HK-2 (cell line): ENCODE data around the gene ABCC11.

Experiments used
- DNase-seq: peaks from one replicate; pipeline ENCODE4 v3.0.0-alpha.2; 2018; ENCODE audit not compliant: unreplicated experiment

Gene ABCC11

GRCh38 chr16:48164907-48165715 lies 82.2 kb downstream of the ABCC11 start:
- peak; percentile 88 for DNase-seq

DNA sequence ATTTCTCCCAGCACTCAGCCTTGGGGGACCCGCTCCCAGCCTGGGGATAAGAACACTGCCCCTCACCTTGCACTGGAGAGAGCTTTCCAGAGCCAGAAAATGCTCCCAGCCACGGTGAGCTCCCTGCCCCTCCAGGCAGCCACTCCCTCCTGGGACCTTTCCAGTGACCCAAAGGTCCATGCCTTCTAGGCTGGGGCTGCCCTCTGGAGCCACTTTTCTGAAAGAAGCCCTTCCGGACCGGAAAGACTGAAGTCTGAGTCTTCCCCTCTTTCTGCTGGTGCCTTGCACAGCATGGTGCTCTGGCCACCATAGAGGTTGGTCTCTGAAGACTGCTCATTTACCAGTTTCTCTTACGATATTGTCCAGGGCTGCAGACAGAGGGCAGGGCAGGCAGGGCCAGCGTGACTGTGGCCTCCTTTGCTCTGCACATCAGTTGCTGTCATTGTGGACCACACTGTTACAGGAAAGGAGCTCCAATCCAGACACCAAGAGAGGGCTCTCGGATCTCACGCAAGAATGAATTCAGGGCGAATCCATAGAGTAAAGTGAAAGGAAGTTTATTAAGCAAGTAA lies 84.4 kb downstream of the ABCC11 start:
- DNase-seq = no peak

DNA sequence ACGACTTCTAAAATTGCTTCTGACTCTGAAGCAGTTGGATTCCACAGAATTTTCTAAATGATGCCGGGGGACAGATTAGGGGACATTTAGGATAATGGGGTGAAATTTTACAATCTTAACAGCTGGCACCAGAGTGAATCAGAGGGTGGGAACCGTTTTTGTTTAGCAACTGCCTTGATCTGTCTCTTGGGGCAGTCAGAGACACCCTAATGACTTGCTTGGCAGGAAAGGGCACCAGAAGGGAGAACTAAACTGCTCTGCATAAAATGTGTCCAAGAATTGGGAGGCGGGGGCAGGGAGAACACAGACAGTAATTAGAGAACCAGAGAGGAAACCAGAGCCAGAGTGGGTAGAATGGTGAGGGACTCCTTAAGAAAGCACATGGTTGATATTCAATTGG lies 85.4 kb downstream of the ABCC11 start:
- no peak for DNase-seq

GRCh38 chr16:48160575-48160974 lies 86.8 kb downstream of the ABCC11 start:
- DNase-seq = no peak

GRCh38 chr16:48158296-48158695 lies 89.0 kb downstream of the ABCC11 start:
- peak; percentile 31 for DNase-seq

- no peak for DNase-seq
Measured at GRCh38 chr16:48157794-48158193, 89.5 kb downstream of the ABCC11 start.

GRCh38 chr16:48157302-48157701 lies 90.0 kb downstream of the ABCC11 start:
- DNase-seq = no peak

- DNase-seq = peak; percentile 85
Measured at GRCh38 chr16:48156790-48157209, 90.5 kb downstream of the ABCC11 start.

GRCh38 chr16:48155926-48156789 lies 91.2 kb downstream of the ABCC11 start, which contains the start of gene ABCC12:
ABCC12 (minus strand) TSS chr16:48155993; CDS start chr16:48146424, 9,569 bp downstream.
- no peak for DNase-seq

GRCh38 chr16:48153774-48154173 lies 93.6 kb downstream of the ABCC11 start:
- no peak for DNase-seq

GRCh38 chr16:48152226-48152625 lies 95.1 kb downstream of the ABCC11 start:
- no peak for DNase-seq

DNA sequence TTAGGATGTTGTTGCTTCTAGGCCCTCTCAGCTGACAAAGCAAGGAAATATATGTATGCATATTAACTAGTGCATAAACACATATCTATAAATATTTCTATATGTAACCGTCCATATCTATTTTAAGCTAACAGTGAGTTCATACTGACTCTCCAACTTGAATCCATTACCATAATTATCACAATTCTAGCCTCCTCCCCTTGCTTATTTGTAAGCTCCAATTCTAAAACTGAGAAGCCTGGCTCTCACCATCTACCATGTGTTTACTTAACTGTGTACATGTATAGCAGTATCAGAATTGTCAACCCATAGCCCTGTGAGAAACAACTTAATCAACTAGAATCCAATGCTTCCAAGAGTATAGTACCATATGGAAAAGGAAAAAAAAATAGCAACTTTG lies 96.6 kb downstream of the ABCC11 start:
- no peak for DNase-seq

DNA sequence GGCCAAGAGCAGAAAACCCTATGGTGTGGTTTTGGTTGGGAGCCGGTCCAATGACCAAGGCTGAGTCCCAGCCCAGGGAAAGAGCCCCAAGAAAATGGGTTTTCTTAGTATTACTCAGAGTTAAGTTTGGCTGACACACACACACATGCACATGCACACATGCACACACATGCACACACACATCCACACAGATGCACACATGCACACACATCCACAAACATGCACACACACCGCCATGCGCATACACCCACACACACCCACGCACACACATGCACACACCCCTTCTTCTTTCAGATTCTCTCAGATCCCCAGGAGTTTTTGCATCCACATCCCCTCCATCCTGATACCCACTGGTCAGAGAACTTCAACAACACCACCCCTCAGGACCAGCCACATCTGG lies 100.6 kb downstream of the ABCC11 start:
- DNase-seq = no peak

DNA sequence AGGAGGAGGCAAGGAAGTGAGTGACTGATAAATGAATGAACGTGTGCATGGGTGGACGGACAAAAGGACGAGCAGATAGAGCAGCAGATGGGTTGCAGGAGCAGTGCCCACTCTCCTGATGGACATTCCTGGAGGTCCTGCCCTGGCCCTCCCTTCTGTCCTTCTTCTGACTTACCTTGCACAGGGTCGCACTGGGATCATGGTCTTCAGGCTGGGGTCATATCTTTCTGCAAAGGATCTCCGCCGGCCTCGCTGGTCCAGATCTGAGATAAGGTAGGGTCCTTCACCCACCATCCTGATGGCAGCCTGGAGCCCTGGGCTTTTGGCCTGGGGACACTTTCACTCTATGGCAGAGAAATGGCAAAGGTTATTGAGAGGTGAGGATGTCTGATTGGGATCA lies 101.2 kb downstream of the ABCC11 start:
- no peak for DNase-seq

DNA sequence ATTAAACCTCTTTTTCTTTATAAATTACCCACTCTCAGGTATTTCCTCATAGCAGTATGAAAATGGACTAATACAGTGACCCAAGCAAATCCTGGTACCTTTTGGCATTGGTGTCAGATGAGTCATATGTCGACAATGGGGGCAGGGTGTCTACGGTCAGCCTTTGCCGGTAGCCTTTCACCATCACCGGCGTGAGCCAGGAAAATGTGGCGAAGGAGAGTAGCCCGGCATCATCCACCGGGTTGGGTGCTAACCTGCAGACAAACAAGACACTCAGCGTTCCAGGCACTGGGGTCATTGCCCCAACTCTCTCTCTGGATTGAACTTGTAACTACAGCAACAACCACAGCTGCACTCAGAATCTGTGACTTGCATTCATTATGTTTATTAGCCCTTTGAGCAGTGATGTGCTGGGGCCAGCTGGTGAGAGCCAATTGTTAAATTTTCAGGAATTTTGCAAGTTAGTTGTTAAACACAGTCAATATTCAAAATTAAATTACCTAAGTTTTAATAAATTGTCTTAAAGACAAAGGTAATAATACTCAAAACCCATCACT lies 103.4 kb downstream of the ABCC11 start:
- no peak for DNase-seq

- no peak for DNase-seq
Measured at GRCh38 chr16:48140821-48141220, 106.5 kb downstream of the ABCC11 start.

GRCh38 chr16:48139517-48139916 lies 107.8 kb downstream of the ABCC11 start:
- no peak for DNase-seq

GRCh38 chr16:48138543-48138942 lies 108.8 kb downstream of the ABCC11 start:
- no peak for DNase-seq

GRCh38 chr16:48137822-48138221 lies 109.5 kb downstream of the ABCC11 start:
- DNase-seq = no peak

DNA sequence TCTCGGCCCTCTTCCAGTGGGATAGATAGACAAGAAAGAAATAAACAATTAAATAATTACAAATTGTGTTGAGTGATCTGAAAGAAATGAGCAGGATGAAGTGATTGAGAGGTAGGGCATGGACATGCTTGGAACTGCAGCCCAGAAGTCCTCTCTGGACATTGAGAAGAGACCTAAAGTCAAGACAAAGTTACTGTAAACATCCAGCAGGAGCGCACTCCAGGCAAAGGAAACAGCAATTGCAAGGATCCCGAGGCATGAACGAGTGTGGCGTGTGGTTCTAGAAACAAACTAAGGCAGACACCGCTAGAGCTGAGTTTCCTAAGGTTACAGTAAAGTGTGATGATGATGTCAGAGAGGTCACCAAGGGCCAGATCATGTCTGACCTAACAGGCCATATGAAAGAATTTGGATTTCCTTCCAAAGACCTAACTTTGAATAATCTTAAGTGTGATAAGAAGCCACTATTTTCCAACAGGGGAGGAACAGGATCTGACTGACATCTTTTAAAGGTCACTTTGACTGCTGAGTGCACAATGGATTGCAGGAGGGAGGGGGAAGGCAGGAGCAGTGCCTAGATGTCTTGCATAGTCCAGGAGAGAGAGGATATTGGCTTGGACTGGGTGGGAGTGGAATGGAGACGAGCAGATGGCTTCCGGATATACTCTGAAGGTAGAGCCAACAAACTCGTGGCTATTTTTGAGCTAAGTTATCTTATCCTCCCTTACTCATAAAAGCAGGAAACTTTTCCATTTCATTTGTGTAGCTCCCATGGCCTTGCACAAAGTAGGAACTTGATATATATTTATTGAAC lies 110.6 kb downstream of the ABCC11 start:
- no peak for DNase-seq
